ENCODE measurements around the gene RRAD. TPM values are rescaled to one million over a fixed set of nuclear protein-coding genes. Genes with fewer than 3 reads are reported as not detected.

RRAD gene
- total and polyA plus RNA-seq, 2 donors (not counting 3 experiments of a cell fraction or from before 2014, with no cell fraction given) = 0.22 to 0.48 TPM

GRCh38 chr16:66881560-66881959 is 43.8 kb downstream of the RRAD start:
- H3K4me1 ChIP-seq (ENCODE audit: control insufficient read depth, extremely low read depth, insufficient read depth, low read length) = peaks cover 7% of the 10 kb centered on the region
- FAIRE-seq (no peak), DNase-seq (ENCODE audit: low read depth, low spot score) (no peak)
- no peak overlapping the region for H2AFZ ChIP-seq (ENCODE audit: low read depth, low read length)
- POLR2A ChIA-PET = no interaction called here
- no peaks in the 10 kb centered on the region for H3K9me3 ChIP-seq (replicated peaks; ENCODE audit: control insufficient read depth, insufficient read depth, low read length)
- H3K9me1 ChIP-seq (replicated peaks; ENCODE audit: control insufficient read depth, extremely low read depth, insufficient read depth, low read length) = no peaks in the 10 kb centered on the region
- dilution Hi-C loops (cut with MboI; ENCODE audit: extremely low pct_ligation_motif_present, low sequenced_read_pairs) = no loop called here
- BruUV-seq (replicated peaks) = no TSS peak
- H3K9ac ChIP-seq (replicated peaks; ENCODE audit: extremely low read depth, insufficient read depth, low read length) = no peak overlapping the region
- peaks cover 1% of the 10 kb centered on the region for H4K20me1 ChIP-seq (replicated peaks; ENCODE audit: control insufficient read depth, extremely low read depth, insufficient read depth, low read length)
- CTCF ChIA-PET = interaction anchor here (1.5 to 3.4 kb wide), 9 partner anchors 8 to 273 kb away, joined by 3 to 18 read pairs (median 11); partner anchors contain the start of genes CES3 and NAE1
- H3K36me3 ChIP-seq (ENCODE audit: control insufficient read depth in 2 of 2, extremely low read depth in 1 of 2, insufficient read depth in 2 of 2, low read length in 2 of 2) = peaks cover 3 to 9% of the 10 kb centered on the region in 2 experiments
- no peaks in the 10 kb centered on the region for H3K27me3 ChIP-seq (ENCODE audit: control insufficient read depth in 2 of 2, insufficient read depth in 2 of 2, low read length in 2 of 2)
- H3K4me2 ChIP-seq (ENCODE audit: insufficient read depth, low read length) = no peak overlapping the region
- no peak overlapping the region for H3K27ac ChIP-seq (ENCODE audit: insufficient read depth, low read depth, low read length)
- no peaks in the 10 kb centered on the region for H3K79me2 ChIP-seq (ENCODE audit: control insufficient read depth, insufficient read depth, low read length)
- no peak overlapping the region for H3K4me3 ChIP-seq (replicated peaks in 1 of 3; ENCODE audit: insufficient read depth in 1 of 3, low read depth in 1 of 3, low read length in 3 of 3)
- no peak for TF ChIP-seq POLR2AphosphoS5 (IDR thresholded peaks at IDR 0.05; ENCODE audit: insufficient read depth, low read depth, low read length)
- TF ChIP-seq CTCF (IDR thresholded peaks at IDR 0.05; ENCODE audit: extremely low read depth in 1 of 2, insufficient read depth in 1 of 2, low read depth in 1 of 2, low read length in 2 of 2) = no peak
- no peak for TF ChIP-seq POLR2A (IDR thresholded peaks at IDR 0.05; ENCODE audit: low read depth, low read length)
- no peak for TF ChIP-seq FOS (IDR thresholded peaks at IDR 0.05; ENCODE audit: borderline replicate concordance, insufficient read depth, low read length)
- no peak for TF ChIP-seq EZH2 (IDR thresholded peaks at IDR 0.05; ENCODE audit: borderline replicate concordance, low read depth, low read length, severe bottlenecking)
- TF ChIP-seq GATA2 (IDR thresholded peaks at IDR 0.05; ENCODE audit: insufficient read depth, insufficient read length, low read depth, low read length) = no peak
- no peak for TF ChIP-seq JUN (IDR thresholded peaks at IDR 0.05; ENCODE audit: borderline replicate concordance, insufficient read depth, insufficient read length, low read depth)
- no peak for TF ChIP-seq MYC (IDR thresholded peaks at IDR 0.05; ENCODE audit: low read depth, low read length)
- TF ChIP-seq MAX (IDR thresholded peaks at IDR 0.05; ENCODE audit: insufficient read depth, insufficient read length) = no peak
- intact Hi-C loops (cut with micrococcal nuclease) = no loop called here
